ENCODE data around the gene SCLT1.

The SCLT1 gene

GRCh38 chr4:128840711-128841318 lies 252.5 kb downstream of the SCLT1 start:
- H3K27ac Mint-ChIP-seq, result peak overlapping the region; percentile 86
- H3K27me3 Mint-ChIP-seq, result no peaks in the 10 kb centered on the region
- peaks cover 91% of the 10 kb centered on the region for H3K36me3 Mint-ChIP-seq (ENCODE audit: low read depth)
- DNase-seq, result no peak
- no peak overlapping the region for H3K4me3 Mint-ChIP-seq
- no peaks in the 10 kb centered on the region for H3K9me3 Mint-ChIP-seq
- peaks cover 55% of the 10 kb centered on the region for H3K4me1 Mint-ChIP-seq (ENCODE audit: low read depth)

DNA sequence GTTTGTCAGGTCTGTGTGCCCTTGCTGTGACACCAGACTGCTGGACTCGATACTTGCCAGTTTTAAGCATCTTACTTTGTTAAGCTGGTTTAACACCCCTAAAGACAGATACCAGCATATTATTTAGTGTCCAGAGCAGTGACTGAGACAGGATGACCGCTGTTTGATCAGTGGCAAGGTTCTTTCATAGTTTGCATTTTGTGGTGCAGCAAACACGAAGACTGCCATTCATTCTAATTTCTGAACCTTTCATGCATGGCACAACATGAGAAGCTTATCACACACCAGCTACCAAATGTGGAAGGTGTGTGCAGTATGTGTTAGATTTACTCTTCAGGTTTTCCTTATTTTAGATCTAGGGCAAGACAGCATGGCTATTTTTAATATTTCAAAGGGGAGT lies 255.7 kb downstream of the SCLT1 start:
- Mint-ChIP-seq H3K27me3 (no peaks in the 10 kb centered on the region), H3K4me3 (no peak overlapping the region), H3K27ac (peak overlapping the region; percentile 66), H3K4me1 (ENCODE audit: low read depth) (peaks cover 69% of the 10 kb centered on the region), H3K36me3 (ENCODE audit: low read depth) (peaks cover 90% of the 10 kb centered on the region), H3K9me3 (no peaks in the 10 kb centered on the region)
- DNase-seq, result no peak

DNA sequence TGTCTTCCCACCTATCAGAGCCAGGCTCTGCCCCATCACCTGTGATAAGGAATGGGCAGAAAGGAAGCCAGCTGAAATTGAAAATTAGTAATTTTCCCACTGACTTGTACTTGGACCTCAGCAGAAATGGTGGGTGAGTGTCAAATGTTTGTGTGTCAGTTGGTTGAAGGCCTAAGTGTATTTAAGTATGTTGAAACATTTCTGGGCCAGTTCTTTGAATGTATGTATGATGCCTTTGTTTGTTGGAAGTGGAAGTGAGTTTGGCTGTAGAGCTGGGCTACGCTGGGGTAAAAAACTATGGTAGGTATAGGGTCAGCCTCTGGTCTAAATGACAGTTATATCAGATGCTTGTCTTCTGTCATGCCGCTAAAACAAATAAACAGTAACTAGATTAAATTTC lies 256.1 kb downstream of the SCLT1 start:
- Mint-ChIP-seq H3K36me3 (ENCODE audit: low read depth) (peaks cover 90% of the 10 kb centered on the region), H3K27me3 (no peaks in the 10 kb centered on the region), H3K27ac (peak overlapping the region; percentile 66), H3K9me3 (no peaks in the 10 kb centered on the region), H3K4me1 (ENCODE audit: low read depth) (peaks cover 72% of the 10 kb centered on the region), H3K4me3 (no peak overlapping the region)
- no peak for DNase-seq

- Mint-ChIP-seq H3K27ac (peak overlapping the region; percentile 37), H3K4me3 (no peak overlapping the region)
Observed at GRCh38 chr4:128835498-128836222, 257.7 kb downstream of the SCLT1 start.

More at GRCh38 chr4:128835498-128836222, 257.7 kb downstream of the SCLT1 start:
- DNase-seq, result no peak
- no peaks in the 10 kb centered on the region for H3K27me3 Mint-ChIP-seq
- H3K9me3 Mint-ChIP-seq, result no peaks in the 10 kb centered on the region
- H3K36me3 Mint-ChIP-seq (ENCODE audit: low read depth), result peaks cover 92% of the 10 kb centered on the region
- H3K4me1 Mint-ChIP-seq (ENCODE audit: low read depth), result peaks cover 75% of the 10 kb centered on the region

Data from activated T-cell treated with anti-CD3 and anti-CD28 coated beads, Interleukin-2, amount 50 U/mL, for 24 hours (primary cell).